Endothelial cell (in vitro differentiated cells): Measurements from ENCODE around the gene DDIT4. TPM values are rescaled to one million over a fixed set of nuclear protein-coding genes. Genes with fewer than 3 reads are reported as not detected.

Source experiments
- DNase-seq: peaks from one replicate; pipeline ENCODE4 v3.0.0; 2021; ENCODE audit warnings: low spot score
- H3K27ac Mint-ChIP-seq: one replicate; pipeline ENCODE4 v1.8.0; 2021; ENCODE audit warnings: mixed read lengths, inconsistent platforms; ENCODE audit not compliant: unreplicated experiment
- H3K27me3 Mint-ChIP-seq: one replicate; pipeline ENCODE4 v1.8.0; 2021; ENCODE audit warnings: mild to moderate bottlenecking, moderate library complexity, mixed read lengths, inconsistent platforms; ENCODE audit not compliant: unreplicated experiment
- H3K36me3 Mint-ChIP-seq: one replicate; pipeline ENCODE4 v1.8.0; 2021; ENCODE audit warnings: mild to moderate bottlenecking, low read depth, mixed read lengths, inconsistent platforms; ENCODE audit not compliant: unreplicated experiment
- H3K4me1 Mint-ChIP-seq: one replicate; pipeline ENCODE4 v1.8.0; 2021; ENCODE audit warnings: mild to moderate bottlenecking, mixed read lengths, inconsistent platforms; ENCODE audit not compliant: unreplicated experiment
- H3K4me3 Mint-ChIP-seq: one replicate; pipeline ENCODE4 v1.8.0; 2021; ENCODE audit warnings: mild to moderate bottlenecking, mixed read lengths, inconsistent platforms; ENCODE audit not compliant: unreplicated experiment
- H3K9me3 Mint-ChIP-seq: one replicate; pipeline ENCODE4 v1.8.0; 2021; ENCODE audit warnings: mixed read lengths, inconsistent platforms; ENCODE audit not compliant: unreplicated experiment
- CTCF ChIP-seq: fragments of 200-600 bp; sonication (generic); IDR thresholded peaks from one replicate; pipeline ENCODE4 v1.5.0; 2021; ENCODE audit warnings: antibody characterized with exemption; ENCODE audit not compliant: unreplicated experiment
- total RNA-seq: library from RNA; stranded (reverse); fragmentation: NEBNext Ultra II Directional; extraction: Animal tissue kit (Norgen Biotek cat#: 25700); gene quantifications from one replicate; pipeline ENCODE4 v1.2.1, GENCODE V29; 2021; ENCODE audit not compliant: unreplicated experiment

The DDIT4 gene
- total RNA-seq, 1 donor from 2014 or later = 32.4 TPM

- H3K27ac Mint-ChIP-seq = no peak overlapping the region
- H3K36me3 Mint-ChIP-seq = peaks cover 4% of the 10 kb centered on the region
These were observed 3.0 kb upstream of the DDIT4 start for GRCh38 chr10:72270607-72271281.

GRCh38 chr10:72272689-72273409 lies 875 bp upstream of the DDIT4 start:
- Mint-ChIP-seq H3K9me3 (no peaks in the 10 kb centered on the region), H3K27ac (no peak overlapping the region), H3K4me1 (peaks cover 27% of the 10 kb centered on the region), H3K36me3 (peaks cover 8% of the 10 kb centered on the region), H3K4me3 (peak overlapping the region; percentile 92), H3K27me3 (peaks cover 12% of the 10 kb centered on the region)
- peak; percentile 82 for DNase-seq
- no peak for TF ChIP-seq CTCF

More at GRCh38 chr10:72270607-72271281, 3.0 kb upstream of the DDIT4 start:
- H3K4me1 Mint-ChIP-seq = peaks cover 18% of the 10 kb centered on the region
- DNase-seq = no peak
- no peak overlapping the region for H3K4me3 Mint-ChIP-seq
- peaks cover 9% of the 10 kb centered on the region for H3K27me3 Mint-ChIP-seq
- TF ChIP-seq CTCF = no peak
- no peaks in the 10 kb centered on the region for H3K9me3 Mint-ChIP-seq

- TF ChIP-seq CTCF = no peak
- Mint-ChIP-seq H3K9me3 (no peaks in the 10 kb centered on the region), H3K4me1 (peaks cover 34% of the 10 kb centered on the region), H3K36me3 (peaks cover 8% of the 10 kb centered on the region), H3K27ac (no peak overlapping the region), H3K27me3 (peaks cover 12% of the 10 kb centered on the region), H3K4me3 (peak overlapping the region; percentile 92)
- DNase-seq = peak; percentile 38
These were observed 547 bp downstream of the DDIT4 start for GRCh38 chr10:72274213-72274729.

- Mint-ChIP-seq H3K27me3 (peaks cover 12% of the 10 kb centered on the region), H3K4me3 (peak overlapping the region; percentile 92), H3K9me3 (no peaks in the 10 kb centered on the region), H3K27ac (no peak overlapping the region), H3K36me3 (peaks cover 8% of the 10 kb centered on the region), H3K4me1 (peaks cover 34% of the 10 kb centered on the region)
- TF ChIP-seq CTCF = peak; percentile 10
- peak; percentile 67 for DNase-seq
These were observed 1.1 kb downstream of the DDIT4 start for GRCh38 chr10:72274730-72275350.
